Kidney (tissue), 14 donors: Measurements from ENCODE around the gene ERBB4. TPM values are rescaled to one million over a fixed set of nuclear protein-coding genes. Genes with fewer than 3 reads are reported as not detected.

Source experiments
- DNase-seq, 5 donors: peaks; one replicate each; pipeline ENCODE4 v3.0.0-alpha.2; 2013 to 2020
- FAIRE-seq: peaks from 2 replicates; lab custom pipeline; 2012; peaks lifted over from hg19 to GRCh38; lab: Jason Lieb, UNC
- H3K27ac ChIP-seq, 2 donors: one replicate each; pipeline ENCODE4 v1.7.0; 2013; ENCODE audit warnings: low read depth in 2 of 2, low read length in 2 of 2, inconsistent platforms in 1 of 2
- H3K27me3 ChIP-seq: one replicate; pipeline ENCODE4 v1.7.1; 2013; ENCODE audit warnings: low read length, inconsistent platforms; ENCODE audit not compliant: control insufficient read depth, insufficient read depth
- H3K36me3 ChIP-seq, 3 donors: one replicate each; pipeline versions ENCODE4 v1.7.0 to v1.7.1; 2013; ENCODE audit warnings: low read length in 3 of 3, control low read depth in 1 of 3, inconsistent platforms in 1 of 3; ENCODE audit not compliant: insufficient read depth in 3 of 3, control insufficient read depth in 2 of 3
- H3K4me1 ChIP-seq, 3 donors: one replicate each; pipeline versions ENCODE4 v1.7.0 to v1.7.1; 2013; ENCODE audit warnings: low read length in 3 of 3, inconsistent platforms in 1 of 3, low read depth in 1 of 3; ENCODE audit not compliant: control insufficient read depth in 2 of 3, insufficient read depth in 2 of 3
- H3K4me3 ChIP-seq, 3 donors: one replicate each; pipeline versions ENCODE4 v1.7.0 to v1.8.1; 2013; ENCODE audit warnings: low read length in 3 of 3, control low read depth in 1 of 3, inconsistent platforms in 1 of 3
- H3K9ac ChIP-seq, 3 donors: one replicate each; pipeline versions ENCODE4 v1.7.0 to v1.7.1; 2013; ENCODE audit warnings: low read length in 3 of 3, control low read depth in 1 of 3, inconsistent platforms in 1 of 3
- H3K9me3 ChIP-seq, 3 donors: one replicate each; pipeline versions ENCODE4 v1.7.0 to v1.7.1; 2013; ENCODE audit warnings: low read length in 3 of 3, control low read depth in 1 of 3, inconsistent platforms in 1 of 3; ENCODE audit not compliant: control insufficient read depth in 2 of 3, insufficient read depth in 1 of 3
- intact Hi-C: fragments of 100-400 bp; cut with DNase I; formaldehyde crosslinking; loops from one replicate; pipeline ENCODE4 v1.11.1; 2022
- polyA plus RNA-seq: library from polyadenylated mRNA; stranded (reverse); fragments of 350-450 nt; fragmentation: Illumina TruSeq; extraction: RNeasy Lipid Tissue Mini Kit (QIAGEN cat#74804); gene quantifications from one replicate; pipeline ENCODE4 v1.2.3, GENCODE V29; 2014; ENCODE audit warnings: low read depth, low replicate concordance; ENCODE audit not compliant: insufficient read depth
- total RNA-seq: library from RNA; stranded (reverse); fragmentation: NEBNext Ultra II Directional; extraction: Animal tissue kit (Norgen Biotek cat#: 25700); gene quantifications from one replicate; pipeline ENCODE4 v1.2.1, GENCODE V29; 2021
- TF ChIP-seq, protein P1 (sequence below): IDR thresholded peaks from 3 replicates; pipeline ENCODE4 v1.5.1; 2012; ENCODE audit warnings: mild to moderate bottlenecking, moderate library complexity, borderline replicate concordance; ENCODE audit not compliant: insufficient read depth; ENCODE audit errors: extremely low read depth
- donor health status: control.
- donor health status: control.
- donor health status: control.
- donor health status: control.
- donor health status: control.
- donor health status: DM: yes; HTN: yes; CAD: no.
- donor health status: Normal renal cell carcinoma (clear cell type).

Gene ERBB4
- total and polyA plus RNA-seq, 2 donors from 2014 or later = 3.9 to 152 TPM

DNA sequence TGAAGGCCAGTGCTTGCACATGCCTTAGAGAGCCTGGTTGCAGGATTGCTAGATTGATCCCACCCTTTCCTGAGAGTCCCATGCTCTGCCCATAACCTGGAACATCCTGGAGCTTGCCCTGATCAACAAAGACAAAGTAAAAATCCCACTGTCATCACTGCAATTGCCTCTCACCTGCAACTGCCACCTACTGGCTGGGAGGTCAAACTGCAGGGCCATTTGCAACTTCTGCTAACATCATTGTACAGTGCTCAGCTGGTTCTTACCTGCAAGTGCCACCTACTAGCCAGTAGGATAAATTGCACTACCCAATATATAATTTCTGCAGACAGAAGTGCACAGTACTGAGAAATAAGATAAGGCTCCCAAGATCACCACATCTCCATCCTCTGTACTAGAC lies 1034.7 kb downstream of the ERBB4 start:
- no peak for DNase-seq
- Histone ChIP-seq H3K9me3 (peaks cover 0 to 1% (median 0%) of the 10 kb centered on the region in 3 donors), H3K4me3 (no peak overlapping the region), H3K9ac (no peak overlapping the region), H3K27ac (no peak overlapping the region), H3K4me1 (no peaks in the 10 kb centered on the region), H3K27me3 (no peaks in the 10 kb centered on the region), H3K36me3 (no peaks in the 10 kb centered on the region)
- intact Hi-C loops = no loop called here
- FAIRE-seq = no peak
- TF ChIP-seq, protein P1, sequence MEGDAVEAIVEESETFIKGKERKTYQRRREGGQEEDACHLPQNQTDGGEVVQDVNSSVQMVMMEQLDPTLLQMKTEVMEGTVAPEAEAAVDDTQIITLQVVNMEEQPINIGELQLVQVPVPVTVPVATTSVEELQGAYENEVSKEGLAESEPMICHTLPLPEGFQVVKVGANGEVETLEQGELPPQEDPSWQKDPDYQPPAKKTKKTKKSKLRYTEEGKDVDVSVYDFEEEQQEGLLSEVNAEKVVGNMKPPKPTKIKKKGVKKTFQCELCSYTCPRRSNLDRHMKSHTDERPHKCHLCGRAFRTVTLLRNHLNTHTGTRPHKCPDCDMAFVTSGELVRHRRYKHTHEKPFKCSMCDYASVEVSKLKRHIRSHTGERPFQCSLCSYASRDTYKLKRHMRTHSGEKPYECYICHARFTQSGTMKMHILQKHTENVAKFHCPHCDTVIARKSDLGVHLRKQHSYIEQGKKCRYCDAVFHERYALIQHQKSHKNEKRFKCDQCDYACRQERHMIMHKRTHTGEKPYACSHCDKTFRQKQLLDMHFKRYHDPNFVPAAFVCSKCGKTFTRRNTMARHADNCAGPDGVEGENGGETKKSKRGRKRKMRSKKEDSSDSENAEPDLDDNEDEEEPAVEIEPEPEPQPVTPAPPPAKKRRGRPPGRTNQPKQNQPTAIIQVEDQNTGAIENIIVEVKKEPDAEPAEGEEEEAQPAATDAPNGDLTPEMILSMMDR = no peak

DNA sequence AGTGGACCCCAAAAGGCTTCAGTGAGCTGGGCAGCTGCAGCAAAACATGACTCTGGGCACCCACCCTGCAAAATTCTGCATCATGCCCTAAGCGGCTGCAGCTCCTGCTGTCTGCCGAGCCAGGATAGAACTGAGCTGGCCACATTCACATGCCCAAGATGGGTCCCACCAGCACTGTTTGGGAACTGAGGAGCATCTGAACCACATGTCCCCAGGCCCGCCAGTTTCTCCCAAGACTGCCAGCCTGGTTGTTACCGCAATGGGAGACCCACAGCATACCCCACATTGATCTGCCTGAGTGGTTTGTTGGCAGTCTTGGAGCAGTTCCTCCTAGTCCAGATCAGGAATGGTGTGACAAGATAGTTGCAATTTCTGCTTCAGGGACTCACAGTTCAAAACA lies 1035.4 kb downstream of the ERBB4 start:
- Histone ChIP-seq H3K36me3 (no peaks in the 10 kb centered on the region), H3K9me3 (peaks cover 0 to 1% (median 0%) of the 10 kb centered on the region in 3 donors), H3K9ac (no peak overlapping the region), H3K27me3 (no peaks in the 10 kb centered on the region), H3K4me1 (no peaks in the 10 kb centered on the region), H3K27ac (no peak overlapping the region), H3K4me3 (no peak overlapping the region)
- TF ChIP-seq, protein P1 = no peak
- FAIRE-seq (no peak), DNase-seq (peak in 1 of 5 donors; percentile 57)
- intact Hi-C loops = no loop called here

DNA sequence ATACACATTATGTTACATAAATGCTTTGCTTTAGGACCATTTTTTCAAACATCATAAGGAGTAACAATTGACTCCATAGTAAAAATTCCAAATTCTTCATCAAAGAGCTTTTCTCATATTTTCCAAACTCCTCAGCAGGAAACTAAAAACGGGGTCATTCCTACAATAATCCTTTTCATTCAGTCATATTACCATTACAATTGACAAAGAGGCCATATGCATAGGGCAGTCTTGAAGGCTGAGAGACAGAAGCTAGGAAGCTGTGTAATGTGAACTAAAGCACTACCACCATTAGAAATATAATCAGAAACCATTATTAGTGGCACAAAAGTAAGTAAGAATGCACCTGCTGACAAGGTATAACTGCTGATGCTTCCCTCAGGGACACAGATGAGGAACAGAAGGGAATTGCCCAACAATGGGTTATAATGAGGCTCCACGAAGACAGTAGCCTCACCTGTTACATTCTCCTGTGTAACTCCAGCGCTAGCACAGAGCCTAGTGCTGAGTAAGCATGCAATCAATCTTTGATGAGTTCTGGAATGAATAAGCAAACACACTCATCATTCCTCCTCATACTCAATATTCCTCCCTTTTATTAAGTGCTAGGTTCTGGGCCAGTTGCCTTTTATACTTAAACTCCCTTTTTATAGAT lies 1039.9 kb downstream of the ERBB4 start:
- FAIRE-seq (no peak), DNase-seq (no peak)
- Histone ChIP-seq H3K9ac (no peak overlapping the region), H3K4me3 (no peak overlapping the region), H3K36me3 (no peaks in the 10 kb centered on the region), H3K4me1 (no peaks in the 10 kb centered on the region), H3K27me3 (no peaks in the 10 kb centered on the region), H3K27ac (no peak overlapping the region), H3K9me3 (no peaks in the 10 kb centered on the region)
- intact Hi-C loops = no loop called here
- TF ChIP-seq, protein P1 = no peak
